COR-L47 (cell line): Measurements from ENCODE around the gene USH2A.
A peak's percentile ranks its signal among the peaks of the same experiment; 100 is the strongest.
"Not testable (repeated sequence)": the region's sequence is repeated elsewhere in the genome, so short reads cannot be mapped to it uniquely, and the experiment has no call there.

Source experiments
- DNase-seq: peaks from one replicate; lab custom pipeline; 2025; lab: John Stamatoyannopoulos, UW

The USH2A gene

DNA sequence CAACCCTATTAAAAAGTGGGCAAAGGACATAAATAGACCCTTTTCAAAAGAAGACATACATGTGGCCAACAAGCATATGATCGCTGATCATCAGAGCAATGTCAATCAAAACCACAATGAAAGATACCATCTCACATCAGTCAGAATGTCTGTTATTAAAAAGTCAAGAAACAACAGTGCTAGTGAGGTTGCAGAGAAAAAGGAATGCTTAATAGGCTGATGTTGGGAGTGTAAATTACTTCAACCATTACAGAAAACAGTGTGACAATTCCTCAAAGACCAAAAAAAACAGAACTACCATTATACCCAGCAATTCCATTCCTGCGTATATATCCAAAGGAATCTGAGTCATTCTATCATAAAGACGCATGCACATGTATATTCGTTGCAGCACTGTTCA is 13.2 kb downstream of the USH2A start:
- no peak for DNase-seq

DNA sequence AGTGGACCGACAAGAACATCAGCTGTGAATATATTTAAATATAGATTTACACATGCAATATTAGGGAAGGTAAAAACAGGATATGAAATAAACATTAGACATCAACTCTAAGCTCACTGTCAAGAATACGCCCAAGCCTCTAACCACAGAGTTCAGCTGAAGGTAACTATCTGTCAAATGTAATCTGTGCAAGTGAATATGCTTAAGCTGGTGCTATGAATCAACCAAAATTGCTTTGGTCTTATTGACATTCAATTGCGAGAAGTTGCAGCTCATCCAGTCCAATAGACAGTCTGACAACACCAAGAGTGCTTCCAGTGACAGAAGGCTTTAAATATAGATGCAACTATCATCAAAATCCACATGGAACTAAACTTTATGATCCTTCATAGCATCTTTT is 32.3 kb downstream of the USH2A start:
- no peak for DNase-seq

DNA sequence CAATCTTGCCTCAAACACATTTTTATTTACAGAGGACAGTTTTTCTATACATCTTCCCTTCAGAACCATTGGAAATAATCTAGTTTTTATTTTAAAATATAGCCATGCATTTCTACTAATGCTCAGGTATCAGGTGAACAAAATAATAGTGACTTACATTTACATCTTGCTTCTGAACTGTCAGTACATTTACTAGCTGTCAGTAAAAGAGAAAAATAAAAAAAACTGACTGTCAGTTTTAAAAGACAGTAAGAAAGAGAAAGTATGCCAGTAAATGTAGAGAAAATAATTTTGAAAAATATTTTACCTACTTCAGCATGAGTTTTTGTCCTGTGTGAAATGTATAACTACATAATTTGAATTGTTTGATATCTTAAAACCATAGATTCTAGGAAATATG is 33.5 kb downstream of the USH2A start:
- no peak for DNase-seq

DNA sequence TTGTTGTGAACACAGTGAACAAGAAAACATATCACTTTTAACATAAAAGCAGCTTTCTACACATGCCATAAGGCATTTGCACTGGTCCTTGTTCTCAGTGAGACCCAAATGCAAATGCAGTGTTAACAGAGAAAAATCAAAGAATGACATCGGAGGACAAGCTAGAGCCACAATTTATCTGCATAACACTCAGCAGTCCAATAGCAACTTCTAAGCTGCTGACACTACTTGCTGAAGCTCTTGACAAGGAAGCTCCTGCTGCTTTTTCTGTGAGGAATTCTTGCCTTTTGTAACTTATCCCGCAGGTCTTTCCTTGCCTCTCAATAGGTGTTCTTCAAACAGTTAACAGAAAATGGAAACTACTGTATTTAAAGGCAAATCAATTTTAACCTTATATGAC is 34.7 kb downstream of the USH2A start:
- DNase-seq = no peak

DNA sequence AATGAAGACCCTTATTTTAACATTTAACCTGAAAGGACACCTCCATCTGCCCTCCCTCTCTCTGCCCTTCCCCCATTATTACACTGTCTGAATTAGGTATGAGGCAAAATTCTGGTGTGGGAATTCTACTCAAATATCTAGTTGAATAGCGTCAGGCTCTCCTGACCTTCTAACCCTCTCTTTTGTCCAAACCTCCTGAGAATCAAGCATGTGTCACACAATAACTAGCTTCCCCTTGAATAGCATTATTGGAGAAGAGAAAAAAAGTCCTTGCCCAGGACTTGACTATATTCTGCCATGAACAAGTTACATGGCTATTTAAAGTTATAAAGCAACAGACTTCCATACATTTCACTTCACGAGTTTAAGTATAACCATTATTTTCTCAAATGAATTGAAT is 35.5 kb downstream of the USH2A start:
- DNase-seq = no peak

GRCh38 chr1:216379441-216379840 is 43.8 kb downstream of the USH2A start:
- no peak for DNase-seq

- DNase-seq = no peak
Observed at GRCh38 chr1:216368249-216368648, 55.0 kb downstream of the USH2A start.

DNA sequence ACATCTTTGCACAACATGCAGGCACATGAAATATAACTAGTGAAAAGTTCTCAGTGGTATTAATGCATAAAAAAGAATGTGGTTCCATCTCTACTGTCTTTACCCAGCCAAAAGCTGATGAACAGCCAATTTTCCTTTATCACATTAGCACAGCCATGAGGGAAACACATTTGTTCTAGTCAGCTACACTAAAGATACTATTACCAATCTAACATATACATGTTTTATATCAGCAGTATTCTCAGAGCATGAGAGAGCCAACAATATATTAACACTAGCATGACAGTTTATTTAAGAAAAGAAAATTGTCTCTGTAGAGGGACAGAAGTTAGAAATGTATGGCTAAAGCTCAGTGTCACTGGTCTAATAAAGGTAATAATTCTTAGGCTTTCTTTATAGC is 56.3 kb downstream of the USH2A start:
- no peak for DNase-seq

DNA sequence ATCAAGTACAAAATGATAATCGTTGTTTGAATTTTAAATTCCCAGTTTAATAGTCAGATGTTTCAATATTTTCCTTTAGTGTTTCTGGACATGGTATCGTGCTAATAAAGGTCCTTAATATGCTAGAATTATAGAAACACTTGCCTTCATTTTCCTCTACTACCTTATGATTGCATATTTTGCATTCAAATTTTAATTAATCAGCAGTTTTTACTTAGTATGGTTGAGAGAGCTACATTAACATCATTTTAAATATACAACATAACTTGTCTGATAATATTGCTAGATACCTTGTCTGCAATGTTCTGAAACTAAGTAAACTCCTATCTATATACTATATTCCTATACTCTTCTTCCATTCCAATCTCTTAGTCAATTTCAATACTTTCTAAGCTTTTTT is 66.3 kb downstream of the USH2A start:
- DNase-seq = no peak

DNA sequence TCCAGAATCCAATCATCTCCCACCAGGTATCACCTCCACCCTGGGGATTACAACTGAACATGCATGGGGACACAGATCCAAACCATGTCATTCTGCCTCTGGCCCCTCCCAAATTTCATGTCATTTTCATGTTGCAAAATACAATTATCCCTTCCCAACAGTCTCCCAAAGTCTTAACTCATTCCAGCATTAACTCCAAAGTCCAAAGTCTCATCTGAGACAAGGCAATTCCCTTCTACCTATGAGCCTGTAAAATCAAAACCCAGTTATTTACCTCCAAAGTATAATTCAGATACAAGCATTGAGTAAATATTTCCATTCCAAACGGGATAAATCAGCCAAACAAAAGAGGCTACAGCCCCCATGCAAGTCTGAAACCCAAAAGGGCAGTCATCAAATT is 73.1 kb downstream of the USH2A start:
- no peak for DNase-seq

DNA sequence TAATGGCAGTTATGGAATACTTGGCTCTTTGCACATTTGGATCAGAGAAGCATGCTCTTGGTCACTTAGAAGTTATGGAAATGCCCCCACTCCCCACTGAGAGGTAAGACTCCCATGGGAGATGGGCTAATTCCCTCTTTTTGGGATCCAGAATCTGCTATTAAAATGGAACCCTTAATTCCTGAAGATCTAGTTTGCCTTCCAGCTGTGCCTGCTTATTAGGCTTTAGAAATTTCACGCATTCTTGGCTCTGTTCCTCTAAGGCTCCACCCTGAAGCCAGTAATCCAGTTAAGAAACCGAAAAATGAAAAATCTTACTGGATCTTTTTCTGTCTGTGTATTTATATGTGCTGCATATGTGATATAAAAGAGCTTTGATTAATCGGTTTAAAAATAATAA is 76.7 kb downstream of the USH2A start:
- no peak for DNase-seq

- DNase-seq = not testable (repeated sequence)
Observed at GRCh38 chr1:216340542-216340941, 82.7 kb downstream of the USH2A start.

GRCh38 chr1:216332462-216332861 is 90.8 kb downstream of the USH2A start:
- no peak for DNase-seq

- no peak for DNase-seq
Observed at GRCh38 chr1:216332003-216332402, 91.2 kb downstream of the USH2A start.

GRCh38 chr1:216331211-216331610 is 92.0 kb downstream of the USH2A start:
- no peak for DNase-seq

DNA sequence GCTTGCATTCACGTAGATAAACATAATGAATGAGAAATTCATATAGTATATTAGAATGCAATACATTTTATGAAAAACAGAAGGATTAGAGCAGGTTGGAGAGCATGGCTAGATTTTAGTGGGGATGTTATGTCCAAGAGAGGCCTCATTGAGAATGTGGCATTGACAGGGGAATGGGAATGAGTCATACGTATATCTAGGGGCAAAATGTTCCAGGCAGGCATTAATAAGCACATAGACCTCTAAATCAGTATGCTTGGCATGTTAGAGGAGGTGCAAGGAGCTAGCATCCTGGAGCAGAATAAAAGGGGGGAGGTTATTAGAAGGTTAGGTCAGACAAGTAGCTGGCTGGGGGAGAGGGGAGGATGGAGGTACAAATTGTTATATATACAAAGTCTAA is 93.0 kb downstream of the USH2A start:
- DNase-seq = no peak

- no peak for DNase-seq
Observed at GRCh38 chr1:216325946-216326345, 97.3 kb downstream of the USH2A start.

DNA sequence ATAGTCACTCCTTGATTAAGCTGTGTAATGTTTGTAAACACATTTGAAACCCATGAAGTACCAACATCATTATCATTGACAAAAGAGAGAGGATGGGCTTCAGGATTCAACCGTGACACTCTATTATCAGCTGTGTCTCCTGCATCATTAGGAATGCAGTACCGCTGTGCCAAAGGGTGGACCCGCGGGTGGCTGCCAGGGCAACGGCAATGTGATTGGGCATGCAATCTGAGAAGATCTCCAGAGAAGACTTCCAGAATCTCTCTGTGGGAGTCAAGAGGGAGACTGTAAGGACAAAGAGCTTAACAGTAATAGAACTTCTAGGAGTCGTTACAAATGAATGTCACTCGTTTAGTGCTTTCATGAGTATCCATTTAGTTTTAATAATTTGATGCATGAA is 97.9 kb downstream of the USH2A start:
- DNase-seq = no peak

DNA sequence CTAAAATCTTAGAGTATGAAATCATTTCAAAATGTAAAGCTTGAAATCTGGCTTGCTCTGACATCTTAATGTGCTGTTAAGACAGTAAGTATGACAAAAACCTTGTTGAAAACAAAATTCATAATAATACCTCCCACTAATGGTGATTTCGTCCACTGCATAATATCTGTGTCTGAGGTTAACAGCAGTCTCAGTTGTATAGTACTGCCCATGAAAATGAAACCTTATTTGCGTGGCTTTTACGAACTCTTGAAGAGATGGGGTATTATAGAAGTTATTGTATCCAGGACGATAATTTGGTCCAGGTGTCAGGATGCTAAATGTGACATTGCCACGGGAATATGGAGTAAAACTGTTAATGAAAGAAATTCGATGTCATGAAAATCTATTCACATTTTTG is 99.9 kb downstream of the USH2A start:
- no peak for DNase-seq

- DNase-seq = no peak
Observed at GRCh38 chr1:216314379-216315095, 108.7 kb downstream of the USH2A start.

DNA sequence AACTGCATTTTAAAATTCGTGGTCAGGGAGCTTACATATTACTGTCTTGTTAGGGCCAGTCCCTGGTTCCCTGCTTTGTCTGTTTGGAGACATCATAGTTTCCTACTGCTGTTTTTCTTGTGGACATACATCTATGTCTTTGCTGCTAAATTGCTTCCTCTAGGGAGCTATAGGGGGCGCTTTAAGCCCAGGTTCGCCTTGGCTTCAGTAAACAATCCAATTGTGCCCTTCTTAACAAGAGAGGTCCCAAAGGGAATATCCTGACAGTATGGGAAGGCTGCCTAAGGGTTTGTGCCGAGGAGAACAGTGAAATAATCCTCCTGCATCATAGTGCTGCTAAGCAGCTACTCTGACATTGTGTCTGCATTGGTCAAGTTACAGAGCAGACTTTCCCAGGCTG is 112.5 kb downstream of the USH2A start:
- peak; percentile 60 for DNase-seq

DNA sequence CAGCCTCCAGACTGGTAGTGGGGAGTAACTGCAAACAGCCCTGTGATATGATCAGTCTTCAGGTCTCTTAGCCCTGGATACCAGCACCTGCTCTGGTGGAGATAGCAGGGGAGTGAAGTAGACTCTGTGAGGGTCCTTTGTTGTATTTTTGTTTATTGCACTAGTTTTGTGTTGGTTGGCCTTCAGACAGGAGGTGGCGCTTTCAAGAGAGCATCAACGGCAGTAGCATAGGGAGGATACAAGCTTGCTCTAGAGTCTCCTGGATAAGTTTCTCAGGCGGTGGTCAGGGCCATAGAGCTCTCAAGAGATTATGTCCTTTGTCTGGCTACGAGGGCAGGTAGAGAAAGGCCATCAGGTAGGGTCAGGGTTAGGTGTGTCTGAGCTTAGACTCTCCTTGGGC is 116.4 kb downstream of the USH2A start:
- no peak for DNase-seq

GRCh38 chr1:216303690-216304089 is 119.6 kb downstream of the USH2A start:
- DNase-seq = no peak

DNA sequence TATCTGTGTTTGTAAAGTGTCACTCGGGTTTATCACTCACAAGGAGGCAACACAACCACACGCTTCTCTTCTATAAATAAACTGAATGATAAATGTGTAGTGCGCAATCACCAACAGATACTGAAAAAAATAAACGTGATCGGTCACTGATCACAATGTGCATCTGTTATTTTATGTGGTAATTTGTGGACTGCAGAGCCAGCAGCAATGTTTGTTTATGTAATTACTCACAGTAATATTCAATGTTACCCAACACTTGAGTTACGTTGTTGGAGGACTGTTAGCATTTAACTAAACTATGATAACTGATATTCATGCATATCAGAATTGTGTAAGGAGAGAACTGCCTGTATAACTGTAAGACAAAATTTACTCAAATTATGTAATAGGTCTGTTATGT is 129.6 kb downstream of the USH2A start:
- no peak for DNase-seq

- no peak for DNase-seq
Observed at GRCh38 chr1:216290074-216290473, 133.2 kb downstream of the USH2A start.
